H1 (cell line): ENCODE results near the gene PGPEP1. TPM values are rescaled to one million over a fixed set of nuclear protein-coding genes. Genes with fewer than 3 reads are reported as not detected.
A peak's percentile ranks its signal among the peaks of the same experiment; 100 is the strongest.

Source experiments
- CTCF ChIA-PET: fragments of 300-600 bp; sonication (Branson Sonifier 250); formaldehyde crosslinking; loops from one replicate; lab custom pipeline; 2021; ENCODE audit not compliant: partially characterized antibody; lab: Charles Lee
- POLR2A ChIA-PET: fragments of 300-600 bp; sonication (Branson Sonifier 250); formaldehyde crosslinking; loops from one replicate; lab custom pipeline; 2021; ENCODE audit warnings: inconsistent platforms; ENCODE audit not compliant: partially characterized antibody; lab: Charles Lee
- DNase-seq, 2 experiments: peaks; one replicate each; pipeline versions ENCODE4 v3.0.0 to v3.0.0-alpha.2; 2010 to 2022; ENCODE audit warnings: low spot score in 2 of 2, low read depth in 1 of 2, mixed read lengths in 1 of 2
- FAIRE-seq: peaks from 2 replicates; lab custom pipeline; 2011; peaks lifted over from hg19 to GRCh38; lab: Jason Lieb, UNC
- H2AFZ ChIP-seq: 2 replicates; pipeline ENCODE4 v1.8.1; 2012; ENCODE audit warnings: low read length, inconsistent platforms
- H2AK5ac ChIP-seq: 2 replicates; pipeline ENCODE4 v1.6.1; 2013; ENCODE audit warnings: low read depth, low read length
- H2BK120ac ChIP-seq: replicated peaks from 2 replicates; pipeline ENCODE3; 2013; ENCODE audit warnings: low read depth, low read length, inconsistent platforms
- H2BK12ac ChIP-seq: 2 replicates; pipeline ENCODE4 v1.6.1; 2013; ENCODE audit warnings: low read depth, low read length
- H2BK15ac ChIP-seq: 2 replicates; pipeline ENCODE4 v1.6.1; 2013; ENCODE audit warnings: low read length
- H2BK20ac ChIP-seq: 2 replicates; pipeline ENCODE4 v1.6.1; 2013; ENCODE audit warnings: low read length
- H2BK5ac ChIP-seq: 2 replicates; pipeline ENCODE4 v1.6.1; 2013; ENCODE audit warnings: low read depth, low read length
- H3K14ac ChIP-seq: 2 replicates; pipeline ENCODE4 v1.6.1; 2013; ENCODE audit warnings: inconsistent platforms; ENCODE audit not compliant: insufficient read length
- H3K18ac ChIP-seq: 2 replicates; pipeline ENCODE4 v1.6.1; 2013; ENCODE audit warnings: low read length; ENCODE audit errors: extremely low read depth
- H3K23ac ChIP-seq: 2 replicates; pipeline ENCODE4 v1.6.1; 2013; ENCODE audit warnings: inconsistent platforms; ENCODE audit not compliant: insufficient read length
- H3K23me2 ChIP-seq: 2 replicates; pipeline ENCODE4 v1.6.1; 2013; ENCODE audit warnings: low read depth, low read length
- H3K27ac ChIP-seq: 2 replicates; pipeline ENCODE4 v1.6.1; 2011; ENCODE audit warnings: low read depth, low read length, inconsistent platforms
- H3K27me3 ChIP-seq, 4 experiments: replicated peaks in 1 of 4; 1 replicate in 1 of 4; 2 replicates in 3 of 4; pipeline versions ENCODE4 v1.6.1 to v1.8.1; 2011 to 2013; ENCODE audit warnings: low read length in 3 of 4, mild to moderate bottlenecking in 3 of 4, inconsistent platforms in 2 of 4, mixed read lengths in 2 of 4, moderate library complexity in 1 of 4; ENCODE audit not compliant: control insufficient read depth in 3 of 4, insufficient read depth in 3 of 4; ENCODE audit errors: extremely low read depth in 1 of 4
- H3K36me3 ChIP-seq, 4 experiments: 2 replicates each; pipeline versions ENCODE4 v1.6.1 to v1.8.1; 2011 to 2013; ENCODE audit warnings: mild to moderate bottlenecking in 4 of 4, low read length in 3 of 4, moderate library complexity in 2 of 4, control low read depth in 1 of 4, inconsistent platforms in 1 of 4; ENCODE audit not compliant: insufficient read depth in 4 of 4, control insufficient read depth in 2 of 4
- H3K4ac ChIP-seq: replicated peaks from 2 replicates; pipeline ENCODE3; 2013; ENCODE audit warnings: low read length, low read depth, mixed read lengths, inconsistent platforms; ENCODE audit not compliant: insufficient read length
- H3K4me1 ChIP-seq, 4 experiments: replicated peaks in 1 of 4; 1 replicate in 1 of 4; 2 replicates in 3 of 4; pipeline versions ENCODE4 v1.6.1 to v1.8.1; 2011 to 2013; ENCODE audit warnings: low read length in 3 of 4, inconsistent platforms in 2 of 4, mixed read lengths in 1 of 4; ENCODE audit not compliant: insufficient read depth in 4 of 4, control insufficient read depth in 3 of 4
- H3K4me2 ChIP-seq, 2 experiments: 2 replicates each; pipeline versions ENCODE4 v1.6.1 to v1.8.1; 2011 to 2013; ENCODE audit warnings: low read depth in 2 of 2, low read length in 2 of 2, control low read depth in 1 of 2, inconsistent platforms in 1 of 2, mild to moderate bottlenecking in 1 of 2; ENCODE audit not compliant: insufficient read depth in 1 of 2
- H3K4me3 ChIP-seq, 4 experiments: fragments of 200-600, 300-600 bp in 1 of 4; sonication (generic), shearing (Covaris generic), sonication (Bioruptor Twin) in 1 of 4; 2 replicates each; pipeline versions ENCODE4 v1.5.1 to v1.8.1; 2011 to 2016; ENCODE audit warnings: low read length in 4 of 4, low read depth in 3 of 4, control low read depth in 2 of 4, inconsistent platforms in 2 of 4, mild to moderate bottlenecking in 2 of 4, mixed read lengths in 1 of 4, moderate library complexity in 1 of 4; ENCODE audit not compliant: insufficient read depth in 2 of 4; ENCODE audit errors: extremely low read depth in 1 of 4
- H3K56ac ChIP-seq: replicated peaks from 2 replicates; pipeline ENCODE3; 2013; ENCODE audit warnings: low read depth, mild to moderate bottlenecking, mixed read lengths, low read length, inconsistent platforms; ENCODE audit not compliant: insufficient read length
- H3K79me1 ChIP-seq: 2 replicates; pipeline ENCODE4 v1.6.1; 2013; ENCODE audit warnings: low read depth, low read length, control low read depth
- H3K79me2 ChIP-seq, 2 experiments: 2 replicates each; pipeline versions ENCODE4 v1.6.1 to v1.8.1; 2012 to 2013; ENCODE audit warnings: low read length in 2 of 2, mild to moderate bottlenecking in 2 of 2, inconsistent platforms in 1 of 2; ENCODE audit not compliant: insufficient read depth in 2 of 2, control insufficient read depth in 1 of 2
- H3K9ac ChIP-seq, 4 experiments: replicated peaks in 1 of 4; 1 replicate in 1 of 4; 2 replicates in 3 of 4; pipeline versions ENCODE4 v1.6.1 to v1.8.1; 2011 to 2013; ENCODE audit warnings: low read depth in 3 of 4, low read length in 3 of 4, control low read depth in 2 of 4, mild to moderate bottlenecking in 2 of 4, moderate library complexity in 2 of 4, inconsistent platforms in 1 of 4; ENCODE audit errors: extremely low read depth in 1 of 4
- H3K9me3 ChIP-seq, 2 experiments: 2 replicates each; pipeline versions ENCODE4 v1.6.1 to v1.8.1; 2012 to 2013; ENCODE audit warnings: mild to moderate bottlenecking in 2 of 2, moderate library complexity in 2 of 2, control low read depth in 1 of 2, inconsistent platforms in 1 of 2, low read depth in 1 of 2, low read length in 1 of 2, mixed read lengths in 1 of 2; ENCODE audit not compliant: insufficient read depth in 2 of 2
- H4K20me1 ChIP-seq, 2 experiments: replicated peaks in 1 of 2; 2 replicates each; pipeline versions ENCODE3 to v1.8.1; 2011 to 2013; ENCODE audit warnings: inconsistent platforms in 2 of 2, low read length in 2 of 2, mild to moderate bottlenecking in 1 of 2; ENCODE audit not compliant: insufficient read depth in 2 of 2, control insufficient read depth in 1 of 2
- H4K5ac ChIP-seq: 2 replicates; pipeline ENCODE4 v1.6.1; 2013; ENCODE audit warnings: low read length, low read depth, mixed read lengths, inconsistent platforms; ENCODE audit not compliant: insufficient read length
- H4K8ac ChIP-seq: 2 replicates; pipeline ENCODE4 v1.8.0; 2013; ENCODE audit warnings: mild to moderate bottlenecking, moderate library complexity, low read length, inconsistent platforms; ENCODE audit not compliant: insufficient read depth; ENCODE audit errors: extremely low read depth
- H4K91ac ChIP-seq: replicated peaks from 2 replicates; pipeline ENCODE3; 2013; ENCODE audit warnings: low read length, mixed read lengths, inconsistent platforms; ENCODE audit not compliant: insufficient read length
- BCL11A ChIP-seq, 2 experiments: IDR thresholded peaks; one replicate each; pipeline ENCODE4 v1.6.1; 2011; ENCODE audit warnings: low read depth in 2 of 2, low read length in 2 of 2, mild to moderate bottlenecking in 2 of 2
- HDAC6 ChIP-seq: IDR thresholded peaks from one replicate; pipeline ENCODE4 v1.7.1; 2012; ENCODE audit warnings: low read depth, mild to moderate bottlenecking, inconsistent platforms, low read length, moderate library complexity
- MAX ChIP-seq: IDR thresholded peaks from 2 replicates; pipeline ENCODE4 v1.6.1; 2012; ENCODE audit warnings: inconsistent platforms
- SAP30 ChIP-seq: fragments of 300-600 bp; sonication (generic); IDR thresholded peaks from 2 replicates; pipeline ENCODE4 v1.7.1; 2012; ENCODE audit warnings: low read length, moderate library complexity, mild to moderate bottlenecking, inconsistent platforms; ENCODE audit not compliant: insufficient read depth, insufficient replicate concordance
- SIN3A ChIP-seq, 2 experiments: IDR thresholded peaks in 1 of 2; conservative IDR thresholded peaks in 1 of 2; 2 replicates each; pipeline ENCODE4 v1.6.1; 2011 to 2012; ENCODE audit warnings: low read length in 2 of 2, improper control_type of control experiment in 1 of 2, low read depth in 1 of 2, mild to moderate bottlenecking in 1 of 2
- WGBS, 2 experiments: shearing (Covaris generic) in 1 of 2; methylation state at CpG; one replicate each; pipeline versions ENCODE4 v1.1.6 to v1.1.7; 2013 to 2015; ENCODE audit warnings: low lambda C conversion rate in 2 of 2, mixed read lengths in 2 of 2, inconsistent platforms in 1 of 2, low coverage in 1 of 2, missing lambda C conversion rate in 1 of 2; ENCODE audit not compliant: insufficient replicate concordance in 2 of 2, insufficient coverage in 1 of 2, insufficient read length in 1 of 2; ENCODE audit errors: extremely low coverage in 1 of 2, missing lambda C conversion rate in 1 of 2; 5-methylcytosine and 5-hydroxymethylcytosine counted together
- polyA plus RNA-seq, 7 experiments: library from polyadenylated mRNA; depleted of rRNA in 3 of 7; stranded (reverse) in 5 of 7; unstranded in 2 of 7; fragments of >200 nt in 5 of 7; fragments of 200-250 nt in 2 of 7; gene quantifications; 1 replicate in 5 of 7; 2 replicates in 1 of 7; 4 replicates in 1 of 7; pipeline versions ENCODE4 v1.2.1 to v1.2.3, GENCODE V29; 2011 to 2013; ENCODE audit warnings: missing spikeins in 2 of 7, mixed read lengths in 2 of 7
- total RNA-seq: library from RNA; stranded (reverse); fragmentation: NEBNext Ultra II Directional; extraction: Animal tissue kit (Norgen Biotek cat#: 25700); gene quantifications from 2 replicates; pipeline ENCODE4 v1.2.1, GENCODE V29; 2021
- TF ChIP-seq, protein P1 (sequence below): IDR thresholded peaks from 2 replicates; pipeline ENCODE4 v1.6.1; 2011; ENCODE audit warnings: low read length, improper control_type of control experiment
- TF ChIP-seq, protein P2 (sequence below): IDR thresholded peaks from 2 replicates; pipeline ENCODE4 v1.6.1; 2011; ENCODE audit warnings: low read depth, mild to moderate bottlenecking, low read length; ENCODE audit not compliant: insufficient read depth

PGPEP1 gene
- total and polyA plus RNA-seq, 2 of the 8 experiments (the other 6 are each of a cell fraction or from before 2014, with no cell fraction given): 17.0 to 33.4 TPM

DNA sequence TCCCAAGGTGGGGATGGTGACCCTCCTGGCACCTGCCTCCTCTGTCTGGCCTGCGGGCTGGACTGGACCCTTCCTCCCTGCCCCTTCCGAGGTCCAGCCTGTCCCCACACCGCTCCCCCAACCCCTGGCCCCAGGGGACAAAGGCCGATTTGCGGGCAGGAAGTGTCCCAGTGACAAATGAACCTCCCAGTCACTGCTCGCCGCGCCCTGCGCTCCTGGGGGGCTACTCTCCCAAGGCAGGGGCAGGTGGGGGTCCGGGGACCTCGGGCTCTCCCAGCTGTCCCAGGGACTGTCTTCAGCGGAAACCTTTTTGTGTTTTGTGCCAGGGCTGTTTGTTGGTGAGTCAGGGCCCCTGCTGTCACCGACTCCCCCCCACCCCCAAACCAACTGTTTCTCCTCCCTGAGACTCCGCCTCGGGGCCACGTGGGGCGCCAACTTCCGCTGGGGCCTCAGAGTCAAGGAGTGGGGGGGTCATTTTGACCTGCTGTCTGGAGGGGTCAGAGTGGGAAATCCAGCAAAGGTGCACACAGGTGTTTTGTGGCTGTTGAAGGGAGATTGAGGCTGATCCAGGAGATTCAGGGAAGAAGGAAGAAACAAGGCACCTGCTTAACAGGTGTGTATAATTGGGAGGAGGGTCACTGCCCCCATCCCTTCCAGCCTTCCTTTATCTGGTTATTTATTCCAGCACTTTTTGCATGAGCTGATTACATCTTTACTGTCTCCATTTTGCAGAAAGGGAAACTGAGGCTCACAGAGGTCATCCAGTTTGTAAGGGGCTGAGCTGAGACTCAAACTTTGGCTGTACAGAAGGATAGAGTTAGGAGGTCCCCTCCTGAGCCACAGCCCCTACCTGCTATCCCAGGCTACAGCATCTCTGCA lies 831 bp downstream of the PGPEP1 start:
- peak overlapping the region; percentile 55 to 85 (median 62) for H3K4me3 ChIP-seq
- H4K20me1 ChIP-seq: no peaks in the 10 kb centered on the region
- DNase-seq: peak in 1 of 2 experiments; percentile 66
- H3K23me2 ChIP-seq: peaks cover 11% of the 10 kb centered on the region
- no peak overlapping the region for H2BK120ac ChIP-seq
- H3K79me1 ChIP-seq: no peaks in the 10 kb centered on the region
- H3K18ac ChIP-seq: no peak overlapping the region; the same call in 1 of the 2 replicates
- no peak overlapping the region for H3K23ac ChIP-seq
- no peak overlapping the region for H2BK20ac ChIP-seq
- H3K4me1 ChIP-seq: peaks cover 0 to 13% (median 7%) of the 10 kb centered on the region in 4 experiments; a peak in 5 of 7 replicates
- H2BK12ac ChIP-seq: no peak overlapping the region
- ChIA-PET POLR2A (interaction anchor here (0.9 to 20.2 kb wide), 10 partner anchors 11 to 77 kb away, joined by 3 to 224 read pairs (median 5); partner anchors contain the start of genes IQCN, JUND, LSM4 and SSBP4), CTCF (interaction anchor here (0.6 to 5.1 kb wide), 12 partner anchors 9 to 81 kb away, joined by 4 to 73 read pairs (median 5); partner anchors contain the start of genes GDF15, IQCN and LRRC25)
- peaks cover 0 to 4% of the 10 kb centered on the region in 2 experiments; a peak in 1 of 4 replicates for H3K79me2 ChIP-seq
- no peak overlapping the region for H2BK5ac ChIP-seq
- H3K27me3 ChIP-seq: 0 out of 7 replicates have a peak, but pooled peaks cover 0 to 2% (median 0%) of the 10 kb centered on the region in 4 experiments
- H3K9ac ChIP-seq: 0 out of 7 replicates have a peak overlapping the region, but pooled peaks of 1 of the 4 experiments have one; percentile 6
- no peak overlapping the region; the same call in 1 of the 2 replicates for H2AFZ ChIP-seq
- no peak for FAIRE-seq
- no peaks in the 10 kb centered on the region for H3K36me3 ChIP-seq
- H4K91ac ChIP-seq: no peak overlapping the region
- H3K4me2 ChIP-seq: peak overlapping the region; percentile 79 to 91
- H3K4ac ChIP-seq: no peak overlapping the region
- H4K8ac ChIP-seq: no peak overlapping the region
- H3K56ac ChIP-seq: peak overlapping the region; percentile 49
- peak overlapping the region; percentile 32 for H4K5ac ChIP-seq
- H3K9me3 ChIP-seq: no peaks in the 10 kb centered on the region
- 3% methylated on average over 5 of the region's 18 CpGs; no CpG with 5 or more reads in 1 of the 2 experiments for WGBS, 2 experiments
- no peak overlapping the region for H3K14ac ChIP-seq
- no peak overlapping the region for H2BK15ac ChIP-seq
- H3K27ac ChIP-seq: no peak overlapping the region
- H2AK5ac ChIP-seq: peak overlapping the region; percentile 88; the same call in 1 of the 2 replicates
- TF ChIP-seq BCL11A (IDR thresholded peaks at IDR 0.05; ENCODE audit: low read depth in 2 of 2, low read length in 2 of 2) (no peak), SIN3A (conservative IDR thresholded peaks at IDR 0.05 in 1 of 2, IDR thresholded peaks at IDR 0.05 in 1 of 2; ENCODE audit: low read depth in 1 of 2, low read length in 2 of 2) (peak; percentile 18 to 55; a peak in 1 of 4 replicates), MAX (peak; percentile 63; the same call in 1 of the 2 replicates), SAP30 (peak; percentile 24), HDAC6 (no peak)
- TF ChIP-seq, protein P1, sequence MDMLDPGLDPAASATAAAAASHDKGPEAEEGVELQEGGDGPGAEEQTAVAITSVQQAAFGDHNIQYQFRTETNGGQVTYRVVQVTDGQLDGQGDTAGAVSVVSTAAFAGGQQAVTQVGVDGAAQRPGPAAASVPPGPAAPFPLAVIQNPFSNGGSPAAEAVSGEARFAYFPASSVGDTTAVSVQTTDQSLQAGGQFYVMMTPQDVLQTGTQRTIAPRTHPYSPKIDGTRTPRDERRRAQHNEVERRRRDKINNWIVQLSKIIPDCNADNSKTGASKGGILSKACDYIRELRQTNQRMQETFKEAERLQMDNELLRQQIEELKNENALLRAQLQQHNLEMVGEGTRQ: peak; percentile 51; the same call in 1 of the 2 replicates
- TF ChIP-seq, protein P2, sequence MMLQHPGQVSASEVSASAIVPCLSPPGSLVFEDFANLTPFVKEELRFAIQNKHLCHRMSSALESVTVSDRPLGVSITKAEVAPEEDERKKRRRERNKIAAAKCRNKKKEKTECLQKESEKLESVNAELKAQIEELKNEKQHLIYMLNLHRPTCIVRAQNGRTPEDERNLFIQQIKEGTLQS: no peak
